Stomach (tissue), 9 donors: ENCODE results near the gene ANKHD1. TPM values are rescaled to one million over a fixed set of nuclear protein-coding genes. Genes with fewer than 3 reads are reported as not detected.

Experiments used
- DNase-seq, 2 donors: peaks; one replicate each; pipeline versions ENCODE4 v3.0.0 to v3.0.0-alpha.2; 2013 to 2019
- H3K27ac ChIP-seq, 5 donors: fragments of 200-600 bp in 4 of 5; sonication (generic) in 4 of 5; one replicate each; pipeline ENCODE4 v1.5.1; 2013 to 2019; ENCODE audit warnings: mild to moderate bottlenecking in 1 of 5, moderate library complexity in 1 of 5
- H3K27me3 ChIP-seq, 3 donors: fragments of 200-600 bp; sonication (generic); one replicate each; pipeline ENCODE4 v1.5.1; 2017 to 2019; ENCODE audit warnings: mixed run types in 1 of 3
- H3K36me3 ChIP-seq, 4 donors: fragments of 200-600 bp; sonication (generic); 1 replicate in 3 of 4; 2 replicates in 1 of 4; pipeline ENCODE4 v1.5.1; 2016 to 2019
- H3K4me1 ChIP-seq, 4 donors: fragments of 200-600 bp; sonication (generic); one replicate each; pipeline ENCODE4 v1.5.1; 2016 to 2019
- H3K4me3 ChIP-seq, 4 donors: fragments of 200-600 bp; sonication (generic) in 3 of 4; one replicate each; pipeline ENCODE4 v1.5.1; 2016 to 2019; ENCODE audit warnings: mild to moderate bottlenecking in 1 of 4
- H3K9me3 ChIP-seq, 4 donors: fragments of 200-600 bp; sonication (generic); one replicate each; pipeline ENCODE4 v1.5.1; 2016 to 2019
- CTCF ChIP-seq, 7 experiments: fragments of 450-650 bp in 4 of 7; fragments of 200-600 bp in 3 of 7; sonication (generic) in 3 of 7; IDR thresholded peaks; one replicate each; pipeline ENCODE4 v1.5.1; 2016 to 2019; ENCODE audit warnings: antibody characterized with exemption in 7 of 7, control low read depth in 2 of 7, mild to moderate bottlenecking in 1 of 7
- EP300 ChIP-seq: sonication (generic); formaldehyde crosslinking; IDR thresholded peaks from one replicate; pipeline ENCODE4 v1.6.1; 2017; ENCODE audit warnings: antibody characterized with exemption
- POLR2A ChIP-seq, 4 donors: fragments of 450-650 bp; IDR thresholded peaks; one replicate each; pipeline ENCODE4 v1.6.1; 2016; ENCODE audit warnings: antibody characterized with exemption in 4 of 4, control low read depth in 2 of 4, mild to moderate bottlenecking in 1 of 4, moderate library complexity in 1 of 4
- POLR2AphosphoS5 ChIP-seq, 3 donors: sonication (generic); formaldehyde crosslinking; IDR thresholded peaks; one replicate each; pipeline ENCODE4 v1.6.1; 2016; ENCODE audit warnings: antibody characterized with exemption in 3 of 3
- WGBS, 5 donors: extraction: QIAGEN DNeasy Blood & Tissue Kit in 3 of 5; methylation state at CpG; one replicate each; pipeline versions ENCODE4 v1.1.5 to v1.1.7; 2013 to 2018; 5-methylcytosine and 5-hydroxymethylcytosine counted together
- intact Hi-C: fragments of 100-400 bp; cut with DNase I; formaldehyde crosslinking; loops from one replicate; pipeline ENCODE4 v1.15.1; 2023; ENCODE audit warnings: low total_unique reads
- polyA plus RNA-seq, 3 donors: library from polyadenylated mRNA; stranded (reverse); fragments of 200-250 nt; gene quantifications; one replicate each; pipeline ENCODE4 v1.2.3, GENCODE V29; 2013
- total RNA-seq, 5 donors: library from RNA; depleted of rRNA; stranded (reverse); fragments of >200 nt; gene quantifications; one replicate each; pipeline versions ENCODE4 v1.1.0 to v1.2.3, GENCODE V29; 2014 to 2016
- donor health status: healthy with polysubstance abuse.
- donor health status: Bipolar disorder and iron deficiency.
- donor health status: healthy.

The ANKHD1 gene
- total and polyA plus RNA-seq, 8 donors = 22.0 to 249 (median 120) TPM

GRCh38 chr5:140554454-140554853 lies 152.8 kb downstream of the ANKHD1 start:
- Histone ChIP-seq H3K27ac (peak overlapping the region in 3 of 5 donors; percentile 94 to 98 (median 96)), H3K27me3 (no peaks in the 10 kb centered on the region), H3K36me3 (peaks cover 26 to 43% (median 33%) of the 10 kb centered on the region in 4 donors), H3K9me3 (no peaks in the 10 kb centered on the region), H3K4me3 (no peak overlapping the region), H3K4me1 (peaks cover 29 to 79% (median 61%) of the 10 kb centered on the region in 4 donors)
- 42 to 57% (median 47%) methylated on average over 2 of the region's 2 CpGs for WGBS, 5 donors
- no peak for TF ChIP-seq EP300
- intact Hi-C loops = no loop called here
- no peak for DNase-seq

DNA sequence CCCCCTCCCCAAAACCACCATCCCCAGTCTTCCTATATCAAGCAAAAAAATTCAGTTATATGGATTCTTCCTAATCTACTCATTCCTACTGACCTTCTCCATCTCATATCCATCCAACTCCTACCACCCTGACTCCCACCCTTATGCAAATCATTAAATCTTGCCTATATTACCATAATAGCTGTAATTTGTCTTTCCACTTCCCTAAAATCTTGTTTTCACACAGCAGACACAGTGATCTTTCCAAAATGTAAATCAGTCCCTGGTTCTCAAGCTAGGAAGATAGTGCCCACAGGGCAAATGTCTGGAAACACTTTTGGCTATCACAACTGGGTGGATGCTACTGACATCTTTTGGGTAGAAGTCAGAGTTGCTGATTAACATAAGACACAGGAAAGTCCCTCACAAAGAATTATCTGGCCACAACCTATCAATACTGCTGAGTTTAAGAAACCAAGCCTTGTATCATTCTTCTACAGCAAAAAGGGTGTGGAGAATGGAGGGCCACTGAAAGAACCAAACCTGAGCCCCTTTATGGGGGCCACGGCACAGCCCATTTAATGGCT lies 154.2 kb downstream of the ANKHD1 start:
- no peak for TF ChIP-seq CTCF (IDR thresholded peaks at IDR 0.05)
- TF ChIP-seq POLR2A (IDR thresholded peaks at IDR 0.05) = no peak
- TF ChIP-seq POLR2AphosphoS5 (IDR thresholded peaks at IDR 0.05) = no peak
- no peak for TF ChIP-seq EP300
- no peaks in the 10 kb centered on the region for H3K27me3 ChIP-seq
- WGBS, 5 donors = 52 to 82% (median 64%) methylated on average over 1 of the region's 1 CpG
- peak overlapping the region in 4 of 5 donors; percentile 92 to 98 (median 94) for H3K27ac ChIP-seq
- peaks cover 17 to 43% (median 32%) of the 10 kb centered on the region in 4 donors for H3K36me3 ChIP-seq
- peak overlapping the region; percentile 64 to 82 (median 74) for H3K4me3 ChIP-seq
- intact Hi-C loops = no loop called here
- H3K9me3 ChIP-seq = no peaks in the 10 kb centered on the region
- H3K4me1 ChIP-seq = peaks cover 17 to 66% (median 48%) of the 10 kb centered on the region in 4 donors
- DNase-seq = no peak

DNA sequence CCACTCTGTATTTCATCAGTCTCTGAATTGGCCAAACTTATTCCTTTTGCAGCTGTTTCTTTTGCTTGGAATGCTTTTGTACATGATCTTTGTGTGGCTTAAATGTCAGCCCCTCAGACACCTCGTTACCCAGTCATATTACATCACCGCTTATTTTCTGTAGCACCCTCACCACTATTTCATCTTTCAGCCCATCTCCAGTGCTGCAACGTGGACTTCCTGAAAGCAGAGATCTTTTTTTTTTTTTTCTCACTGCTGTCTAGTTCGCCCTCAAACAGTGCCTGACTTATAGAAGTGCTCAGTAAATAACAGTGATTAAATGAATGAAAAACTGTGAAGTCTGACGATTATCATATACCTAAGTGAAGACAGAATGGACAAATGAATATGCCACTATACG lies 154.8 kb downstream of the ANKHD1 start:
- Histone ChIP-seq H3K4me1 (peaks cover 17 to 61% (median 46%) of the 10 kb centered on the region in 4 donors), H3K9me3 (no peaks in the 10 kb centered on the region), H3K27ac (peak overlapping the region in 4 of 5 donors; percentile 92 to 98 (median 94)), H3K27me3 (no peaks in the 10 kb centered on the region), H3K4me3 (peak overlapping the region; percentile 64 to 82 (median 74)), H3K36me3 (peaks cover 13 to 42% (median 32%) of the 10 kb centered on the region in 4 donors)
- 1 to 5% (median 4%) methylated on average over 6 of the region's 6 CpGs for WGBS, 5 donors
- DNase-seq = peak in 1 of 2 donors; percentile 41
- intact Hi-C loops = no loop called here
- no peak for TF ChIP-seq POLR2AphosphoS5 (IDR thresholded peaks at IDR 0.05)
- no peak for TF ChIP-seq POLR2A (IDR thresholded peaks at IDR 0.05)
- no peak for TF ChIP-seq CTCF (IDR thresholded peaks at IDR 0.05)
- TF ChIP-seq EP300 = no peak

DNA sequence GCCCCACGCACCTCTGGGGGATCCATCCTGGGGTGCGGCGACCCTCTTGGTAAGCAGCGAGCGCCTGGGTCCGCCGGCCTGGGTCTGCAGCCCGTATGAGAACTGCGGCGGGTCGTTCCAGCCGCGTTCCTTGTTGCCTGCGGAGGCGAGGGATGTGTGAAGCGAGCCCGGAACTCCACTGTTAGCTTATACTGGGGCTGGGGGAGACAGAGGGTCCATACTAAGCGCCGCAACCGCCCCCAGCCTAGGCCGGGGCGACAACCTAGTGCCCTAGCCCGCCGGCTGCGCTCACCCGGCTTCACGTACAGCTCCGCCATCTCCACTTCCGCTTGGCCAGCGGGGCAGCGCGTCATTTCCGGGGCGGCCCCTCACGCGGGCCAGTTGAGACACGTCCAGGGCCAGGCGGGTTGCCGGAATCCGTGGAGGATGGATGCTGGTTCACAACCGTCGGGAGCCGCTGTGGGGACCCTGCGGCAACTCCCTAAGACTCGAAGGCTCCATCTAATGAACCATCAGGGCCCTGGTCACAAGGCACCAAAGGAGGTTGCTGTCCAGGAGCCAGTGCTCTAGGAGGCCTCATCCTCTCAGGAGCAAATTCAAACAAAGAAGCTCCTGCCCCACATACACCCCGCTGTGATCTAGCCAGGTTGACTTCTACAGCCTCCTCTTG lies 155.6 kb downstream of the ANKHD1 start, which contains the start of gene SRA1:
TSS of gene SRA1 (minus strand) at position 338 of the 670 bp plus-strand sequence. CDS start at position 317, 21 bp downstream.
- Histone ChIP-seq H3K4me1 (peaks cover 17 to 62% (median 47%) of the 10 kb centered on the region in 4 donors), H3K27ac (peak within 1 kb of the TSS; percentile 92 to 98 (median 94)), H3K4me3 (peak within 1 kb of the TSS; percentile 64 to 82 (median 74)), H3K36me3 (peaks cover 8 to 42% (median 31%) of the 10 kb centered on the region in 4 donors), H3K27me3 (no peaks in the 10 kb centered on the region), H3K9me3 (no peaks in the 10 kb centered on the region)
- peak; percentile 95 to 97 for DNase-seq
- TF ChIP-seq EP300 (peak; percentile 37), CTCF (IDR thresholded peaks at IDR 0.05) (no peak), POLR2AphosphoS5 (IDR thresholded peaks at IDR 0.05) (peak; percentile 98 to 99 (median 98)), POLR2A (IDR thresholded peaks at IDR 0.05) (peak in 2 of 4 donors; percentile 90 to 92)
- intact Hi-C loops = no loop called here
- 0 to 1% (median 1%) methylated on average over 17 to 46 of the region's 46 CpGs for WGBS, 5 donors
